Effector memory CD4-positive, alpha-beta T cell (primary cell): ENCODE data around the gene PLEKHA1.

ENCODE experiments used
- DNase-seq, 3 donors: peaks; one replicate each; pipeline ENCODE4 v3.0.0-alpha.2; 2020
- H3K27ac ChIP-seq: 2 replicates; pipeline ENCODE4 v1.7.0; 2013; ENCODE audit warnings: mild to moderate bottlenecking, low read length, moderate library complexity; ENCODE audit not compliant: insufficient read depth, poor library complexity, severe bottlenecking
- H3K27me3 ChIP-seq: replicated peaks from 2 replicates; pipeline ENCODE4 v1.7.0; 2013; ENCODE audit warnings: mild to moderate bottlenecking, low read length; ENCODE audit not compliant: insufficient read depth, control insufficient read depth, poor library complexity, severe bottlenecking
- H3K36me3 ChIP-seq: 2 replicates; pipeline ENCODE4 v1.7.0; 2013; ENCODE audit warnings: mild to moderate bottlenecking, low read length, moderate library complexity; ENCODE audit not compliant: control insufficient read depth, insufficient read depth
- H3K4me1 ChIP-seq: 2 replicates; pipeline ENCODE4 v1.7.0; 2013; ENCODE audit warnings: low read length, mild to moderate bottlenecking; ENCODE audit not compliant: control insufficient read depth, insufficient read depth, poor library complexity, severe bottlenecking
- H3K4me3 ChIP-seq: 2 replicates; pipeline ENCODE4 v1.7.0; 2013; ENCODE audit warnings: low read length, low read depth, mild to moderate bottlenecking; ENCODE audit not compliant: insufficient read depth, poor library complexity, severe bottlenecking
- H3K9me3 ChIP-seq: 2 replicates; pipeline ENCODE4 v1.7.0; 2013; ENCODE audit warnings: mild to moderate bottlenecking, low read length, moderate library complexity; ENCODE audit not compliant: control insufficient read depth

Gene PLEKHA1

DNA sequence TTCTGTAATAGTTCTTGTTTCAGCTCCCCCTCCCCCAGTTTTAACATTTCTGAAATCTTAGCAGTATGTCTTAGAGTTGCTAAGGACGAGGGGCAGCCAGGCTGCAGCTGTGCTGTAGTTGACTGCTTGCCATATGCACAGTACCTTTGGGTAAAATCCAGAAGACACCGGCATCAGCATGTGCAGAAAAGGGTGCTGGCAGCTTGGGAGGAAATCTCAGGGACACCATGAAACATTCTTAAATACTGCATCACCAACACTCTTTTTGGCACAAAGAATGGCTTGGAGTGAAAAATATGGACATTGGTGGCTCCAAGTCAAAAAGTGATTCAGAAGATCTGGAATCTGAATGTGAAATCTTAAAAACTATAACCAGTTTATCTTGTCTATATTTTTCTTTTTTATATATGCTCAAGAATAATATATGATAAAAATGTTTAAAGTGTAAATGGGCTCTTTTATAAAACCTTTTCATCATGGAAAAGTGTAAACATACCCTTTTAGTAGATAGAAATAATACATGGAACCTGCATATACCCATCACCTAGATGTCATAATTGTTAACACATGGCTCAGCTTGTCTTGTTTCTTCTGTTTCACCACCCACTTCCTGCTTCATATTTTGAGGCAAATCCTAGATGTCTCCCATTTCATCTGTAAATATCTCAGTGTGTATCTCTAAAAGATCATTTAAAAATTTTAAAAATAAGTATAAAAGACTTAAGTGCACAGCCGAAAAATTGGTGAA is 45.5 kb downstream of the PLEKHA1 start:
- Histone ChIP-seq H3K4me1 (peaks cover 50% of the 10 kb centered on the region), H3K36me3 (peaks cover 3% of the 10 kb centered on the region), H3K4me3 (no peak overlapping the region)

DNA sequence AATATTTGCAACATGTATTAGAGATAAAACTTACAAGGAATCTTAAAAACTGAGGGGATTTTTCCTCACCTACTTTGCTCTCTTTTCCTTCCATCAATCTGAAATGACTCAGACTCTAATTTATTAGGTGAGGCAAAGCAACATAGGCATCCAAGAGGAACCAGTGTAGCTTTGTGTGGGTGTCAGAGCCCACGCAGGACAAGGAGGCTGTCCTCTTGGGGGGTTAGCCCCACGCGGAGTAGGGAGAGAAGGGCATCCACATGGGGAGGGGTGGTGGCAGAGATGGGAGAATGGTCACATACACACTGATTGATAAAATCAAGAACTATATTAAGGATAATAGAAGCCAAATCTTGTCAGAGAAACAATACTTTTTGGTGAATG is 46.1 kb downstream of the PLEKHA1 start:
- Histone ChIP-seq H3K4me1 (peaks cover 50% of the 10 kb centered on the region), H3K4me3 (no peak overlapping the region), H3K9me3 (no peaks in the 10 kb centered on the region), H3K27ac (no peak overlapping the region), H3K27me3 (no peaks in the 10 kb centered on the region), H3K36me3 (peaks cover 3% of the 10 kb centered on the region)
- no peak for DNase-seq

More for the DNA sequence above, 45.5 kb downstream of the PLEKHA1 start:
- Histone ChIP-seq H3K27me3 (no peaks in the 10 kb centered on the region), H3K9me3 (no peaks in the 10 kb centered on the region), H3K27ac (no peak overlapping the region)
- DNase-seq = no peak

DNA sequence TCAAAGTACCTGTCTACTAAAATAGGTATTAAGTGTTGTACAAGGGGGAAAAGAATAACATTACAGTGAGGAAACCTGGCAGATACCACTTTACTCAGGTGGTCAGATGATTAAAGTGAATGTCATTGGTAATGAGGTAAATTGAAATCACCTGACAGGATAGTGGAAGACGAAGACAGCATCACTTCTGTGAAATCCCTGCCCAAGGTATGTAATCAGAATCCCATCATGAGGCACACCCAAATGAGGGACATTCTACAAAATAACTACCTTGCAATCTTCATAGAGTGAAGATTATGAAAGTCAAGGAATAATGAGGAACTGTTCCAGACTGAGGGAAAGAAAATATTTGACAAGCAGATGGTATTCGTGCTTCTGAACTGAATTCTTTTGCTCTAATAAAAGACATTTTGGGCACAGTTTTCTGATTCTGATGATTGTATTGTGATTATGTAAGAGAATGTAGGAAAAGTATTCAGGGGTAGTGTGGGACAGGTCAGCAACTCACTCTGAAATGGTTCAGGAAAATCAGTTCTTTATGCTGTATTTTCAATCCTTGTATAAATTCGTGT is 46.6 kb downstream of the PLEKHA1 start:
- H3K36me3 ChIP-seq = peaks cover 3% of the 10 kb centered on the region
- no peaks in the 10 kb centered on the region for H3K9me3 ChIP-seq
- DNase-seq = no peak
- H3K4me1 ChIP-seq = peaks cover 47% of the 10 kb centered on the region
- H3K27me3 ChIP-seq = no peaks in the 10 kb centered on the region
- H3K4me3 ChIP-seq = no peak overlapping the region
- no peak overlapping the region for H3K27ac ChIP-seq

DNA sequence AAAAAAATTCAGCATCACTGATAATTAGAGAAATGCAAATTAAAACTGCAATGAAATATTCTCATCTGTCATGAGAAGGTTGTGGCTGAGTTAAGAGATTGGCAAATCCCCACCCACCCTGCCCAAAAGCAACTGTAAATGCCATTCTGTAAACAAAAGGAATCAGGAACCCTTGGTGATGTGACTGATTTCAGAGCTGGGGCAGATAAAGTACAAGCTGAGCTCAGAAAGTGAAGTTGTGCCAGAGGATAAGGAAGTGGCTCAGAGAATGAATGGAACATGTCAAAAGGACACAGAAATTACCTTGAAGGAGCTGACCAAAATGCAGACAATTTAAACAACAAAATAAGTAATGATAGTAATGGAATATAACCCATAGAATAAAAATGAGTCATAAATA is 47.2 kb downstream of the PLEKHA1 start:
- peaks cover 41% of the 10 kb centered on the region for H3K4me1 ChIP-seq
- H3K4me3 ChIP-seq = no peak overlapping the region
- no peak for DNase-seq
- H3K27ac ChIP-seq = peak overlapping the region; percentile 6
- H3K9me3 ChIP-seq = no peaks in the 10 kb centered on the region
- H3K36me3 ChIP-seq = peaks cover 3% of the 10 kb centered on the region
- no peaks in the 10 kb centered on the region for H3K27me3 ChIP-seq

DNA sequence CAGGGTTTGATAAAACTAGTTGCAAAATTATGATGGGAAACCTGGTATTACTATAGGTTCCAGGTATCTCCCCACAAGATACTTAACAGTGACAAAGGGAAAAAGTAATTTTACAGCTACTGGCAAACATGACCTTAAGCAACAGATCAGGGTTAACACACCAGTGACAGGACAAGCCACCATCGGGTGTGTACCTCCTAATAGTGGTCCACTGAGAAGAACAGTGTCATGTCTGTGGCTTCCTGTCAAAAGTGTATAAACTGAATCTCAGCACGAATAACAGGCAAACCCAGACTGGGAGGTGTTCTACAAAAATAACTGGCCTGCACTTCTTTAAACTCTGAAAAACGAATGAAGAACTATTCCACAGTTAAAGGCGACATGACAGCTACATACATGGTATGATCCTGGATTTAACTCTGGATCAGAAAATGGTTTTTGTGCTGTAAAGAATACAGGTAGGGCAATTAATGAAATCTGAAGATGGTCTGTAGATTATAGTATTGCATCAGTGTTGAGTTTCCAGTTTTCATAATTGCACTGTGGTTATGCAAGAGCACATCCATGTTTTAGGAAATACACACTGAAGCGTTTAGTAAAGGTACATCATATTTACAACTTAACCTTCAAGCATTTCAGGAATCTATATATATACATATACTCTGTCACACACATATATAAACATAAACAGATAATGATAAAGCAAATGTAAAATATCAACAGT is 47.9 kb downstream of the PLEKHA1 start:
- Histone ChIP-seq H3K4me1 (peaks cover 38% of the 10 kb centered on the region), H3K36me3 (peaks cover 3% of the 10 kb centered on the region), H3K27me3 (no peaks in the 10 kb centered on the region), H3K4me3 (no peak overlapping the region), H3K9me3 (no peaks in the 10 kb centered on the region), H3K27ac (no peak overlapping the region)
- DNase-seq = no peak

DNA sequence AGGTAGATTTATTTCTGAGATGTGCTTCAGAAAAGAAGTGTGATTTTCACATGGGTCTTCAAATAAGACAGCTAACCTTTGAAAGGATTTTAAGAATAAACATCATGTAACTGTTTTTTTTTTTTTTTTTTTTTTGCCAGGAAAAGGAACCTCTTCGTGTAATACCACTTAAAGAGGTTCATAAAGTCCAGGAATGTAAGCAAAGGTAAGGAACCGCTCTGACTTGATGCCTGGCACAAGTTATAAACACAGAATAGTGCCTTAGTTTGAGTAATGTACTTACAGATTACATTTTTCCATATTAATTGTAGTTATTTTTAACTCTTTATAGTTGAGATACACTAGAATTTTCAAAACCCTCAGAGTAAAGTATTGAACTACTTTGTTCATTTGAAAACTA is 49.6 kb downstream of the PLEKHA1 start:
- Histone ChIP-seq H3K9me3 (no peaks in the 10 kb centered on the region), H3K36me3 (peaks cover 3% of the 10 kb centered on the region), H3K27me3 (no peaks in the 10 kb centered on the region), H3K4me1 (peaks cover 31% of the 10 kb centered on the region), H3K4me3 (no peak overlapping the region), H3K27ac (no peak overlapping the region)
- DNase-seq = no peak

DNA sequence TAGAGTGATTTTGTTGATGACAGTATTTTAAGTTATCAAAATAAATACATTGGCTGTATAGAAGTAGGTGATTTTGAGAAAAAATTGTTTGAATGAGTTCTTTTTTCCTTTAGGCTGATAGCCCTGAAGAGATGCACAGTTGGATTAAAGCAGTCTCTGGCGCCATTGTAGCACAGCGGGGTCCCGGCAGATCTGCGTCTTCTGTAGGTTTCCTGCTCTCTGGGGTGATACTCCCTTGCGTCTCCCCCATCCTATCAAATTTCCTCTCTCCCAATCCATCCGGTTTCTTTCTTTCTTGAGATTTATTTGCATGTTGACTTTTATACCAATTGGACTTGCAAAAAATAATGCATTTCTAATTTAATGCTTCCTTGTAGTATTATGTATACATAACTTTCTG is 52.3 kb downstream of the PLEKHA1 start:
- H3K27me3 ChIP-seq = no peaks in the 10 kb centered on the region
- no peak for DNase-seq
- no peak overlapping the region for H3K4me3 ChIP-seq
- no peaks in the 10 kb centered on the region for H3K9me3 ChIP-seq
- no peak overlapping the region for H3K27ac ChIP-seq
- peaks cover 13% of the 10 kb centered on the region for H3K4me1 ChIP-seq
- peaks cover 8% of the 10 kb centered on the region for H3K36me3 ChIP-seq

DNA sequence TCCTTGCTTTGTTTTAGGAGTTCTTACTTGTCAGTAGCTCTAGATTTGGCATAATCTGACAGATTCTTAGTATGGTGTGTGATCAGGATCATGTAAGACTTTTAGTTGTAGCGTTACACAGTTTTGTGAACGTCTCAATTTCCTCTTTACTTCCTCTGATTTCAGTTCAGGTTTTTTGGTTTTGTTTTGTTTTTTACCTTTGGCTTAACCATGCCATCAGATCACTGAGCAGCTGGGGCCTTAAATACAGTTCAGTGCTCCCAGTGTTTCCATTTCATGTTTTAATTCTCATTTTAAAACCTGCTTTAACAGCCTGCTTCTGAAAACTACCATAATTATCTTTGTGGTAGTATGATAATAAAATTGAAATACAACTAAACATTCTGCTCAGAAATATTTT is 52.8 kb downstream of the PLEKHA1 start:
- H3K27ac ChIP-seq = no peak overlapping the region

DNA sequence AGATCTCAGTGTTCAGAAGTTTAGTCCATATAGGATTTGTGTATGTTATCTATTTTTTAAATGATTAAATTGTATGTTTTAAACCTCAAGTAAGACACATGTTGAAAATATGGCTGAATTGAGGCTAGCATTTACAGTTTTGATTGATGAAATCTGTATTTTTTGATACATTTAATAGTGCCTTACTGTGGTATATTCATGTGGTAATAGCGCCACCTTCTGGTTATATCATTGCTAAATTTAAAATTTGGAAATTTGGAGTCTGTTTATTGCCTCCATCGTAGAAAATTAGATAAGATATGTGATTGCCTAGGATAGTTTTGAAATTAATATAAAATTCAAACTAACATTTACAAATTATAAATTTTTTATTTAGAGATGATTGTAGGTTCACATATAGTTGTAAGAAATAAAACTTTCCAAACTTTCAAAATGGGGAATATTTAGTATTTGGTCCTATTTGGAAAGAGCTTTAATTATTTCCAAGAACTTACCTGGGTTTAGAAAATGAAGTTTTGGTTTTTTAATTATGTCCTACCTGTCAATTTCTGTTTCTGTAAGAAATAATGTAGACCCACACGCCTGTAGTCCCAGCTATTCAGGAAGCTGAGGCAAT is 60.8 kb downstream of the PLEKHA1 start:
- Histone ChIP-seq H3K27ac (no peak overlapping the region), H3K4me3 (no peak overlapping the region), H3K9me3 (no peaks in the 10 kb centered on the region), H3K36me3 (no peaks in the 10 kb centered on the region), H3K4me1 (no peaks in the 10 kb centered on the region), H3K27me3 (no peaks in the 10 kb centered on the region)
- DNase-seq = no peak

More for the DNA sequence above, 52.8 kb downstream of the PLEKHA1 start:
- no peak for DNase-seq
- peaks cover 8% of the 10 kb centered on the region for H3K36me3 ChIP-seq
- H3K27me3 ChIP-seq = no peaks in the 10 kb centered on the region
- H3K4me1 ChIP-seq = peaks cover 9% of the 10 kb centered on the region
- H3K9me3 ChIP-seq = no peaks in the 10 kb centered on the region
- H3K4me3 ChIP-seq = no peak overlapping the region

DNA sequence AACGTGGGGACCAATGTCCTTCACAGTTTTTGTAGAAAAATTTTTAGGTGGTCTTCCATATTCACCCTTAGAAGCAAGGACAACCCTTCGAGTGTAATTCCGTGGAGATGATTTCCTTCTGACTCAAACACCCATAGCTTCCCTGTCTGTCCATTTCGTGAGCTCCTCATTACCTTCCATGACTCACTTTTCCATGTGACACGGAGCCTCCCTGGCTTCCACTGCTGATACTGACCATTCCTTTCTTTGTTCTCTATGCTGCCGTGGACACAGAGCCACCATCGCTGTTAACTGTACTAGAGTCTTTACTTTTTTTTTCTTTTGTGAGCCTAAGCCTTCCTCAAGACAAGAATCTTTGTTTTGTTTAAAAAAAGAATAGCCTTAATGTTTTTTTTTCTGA is 67.5 kb downstream of the PLEKHA1 start:
- H3K9me3 ChIP-seq = no peaks in the 10 kb centered on the region
- H3K36me3 ChIP-seq = no peaks in the 10 kb centered on the region
- H3K4me1 ChIP-seq = no peaks in the 10 kb centered on the region
- H3K27me3 ChIP-seq = no peaks in the 10 kb centered on the region
- H3K4me3 ChIP-seq = no peak overlapping the region
- DNase-seq = no peak
- no peak overlapping the region for H3K27ac ChIP-seq
